GM18502 (cell line): ENCODE data around the gene HRH1.
"Not testable (repeated sequence)": the region's sequence is repeated elsewhere in the genome, so short reads cannot be mapped to it uniquely, and the experiment has no call there.

Experiments used
- ATAC-seq: cut with Tn5 transposase; IDR thresholded peaks from one replicate; pipeline ENCODE4 v1.9.1; 2021; ENCODE audit warnings: mild to moderate bottlenecking; ENCODE audit not compliant: unreplicated experiment, poor library complexity

The HRH1 gene

GRCh38 chr3:11168881-11169805, 14.8 kb downstream of the HRH1 start:
- ATAC-seq: no peak

GRCh38 chr3:11170052-11170770, 15.9 kb downstream of the HRH1 start:
- no peak for ATAC-seq

GRCh38 chr3:11172096-11172690, 17.9 kb downstream of the HRH1 start:
- ATAC-seq: no peak

GRCh38 chr3:11173828-11174465, 19.7 kb downstream of the HRH1 start:
- no peak for ATAC-seq

- no peak for ATAC-seq
Observed at GRCh38 chr3:11178421-11178820, 24.1 kb downstream of the HRH1 start.

- ATAC-seq: not testable (repeated sequence)
Observed at GRCh38 chr3:11184328-11184969, 30.2 kb downstream of the HRH1 start.

GRCh38 chr3:11185144-11185543, 30.9 kb downstream of the HRH1 start:
- no peak for ATAC-seq

GRCh38 chr3:11185564-11186317, 31.4 kb downstream of the HRH1 start:
- no peak for ATAC-seq

GRCh38 chr3:11186318-11186692, 32.0 kb downstream of the HRH1 start:
- no peak for ATAC-seq

GRCh38 chr3:11186771-11187191, 32.5 kb downstream of the HRH1 start:
- no peak for ATAC-seq

- ATAC-seq: no peak
Observed at GRCh38 chr3:11187681-11188080, 33.4 kb downstream of the HRH1 start.

GRCh38 chr3:11188231-11188630, 33.9 kb downstream of the HRH1 start:
- ATAC-seq: no peak

- no peak for ATAC-seq
Observed at GRCh38 chr3:11195201-11195600, 40.9 kb downstream of the HRH1 start.

- no peak for ATAC-seq
Observed at GRCh38 chr3:11195721-11196332, 41.5 kb downstream of the HRH1 start.

- no peak for ATAC-seq
Observed at GRCh38 chr3:11197484-11197883, 43.2 kb downstream of the HRH1 start.

GRCh38 chr3:11198070-11198469, 43.8 kb downstream of the HRH1 start:
- no peak for ATAC-seq

- no peak for ATAC-seq
Observed at GRCh38 chr3:11198495-11198894, 44.2 kb downstream of the HRH1 start.

GRCh38 chr3:11199902-11200845, 45.9 kb downstream of the HRH1 start:
- ATAC-seq: no peak
